ENCODE data around the gene VSIG10L.

Gene VSIG10L

GRCh38 chr19:51387924-51388389, 46.0 kb upstream of the VSIG10L start, which contains the start of gene LIM2:
Gene LIM2, minus strand, starts transcription at chr19:51387974. Its CDS starts 531 bp downstream, at chr19:51387443.
- no peaks in the 10 kb centered on the region for H3F3A ChIP-seq (ENCODE audit: insufficient read depth, low read length)
- no peaks in the 10 kb centered on the region for H3K79me2 ChIP-seq (ENCODE audit: insufficient read depth, low read length)
- H3K4me1 ChIP-seq (ENCODE audit: insufficient read depth, low read length, severe bottlenecking) = peaks cover 20% of the 10 kb centered on the region
- H4K20me1 ChIP-seq (ENCODE audit: insufficient read depth, low read length) = no peaks in the 10 kb centered on the region
- peaks cover 6% of the 10 kb centered on the region; the same call in 1 of the 2 replicates for H3K27me3 ChIP-seq (ENCODE audit: insufficient read depth, low read length)
- no peak within 1 kb of the TSS for H3K27ac ChIP-seq (ENCODE audit: low read depth, low read length, poor library complexity, severe bottlenecking)
- H3K4me3 ChIP-seq (ENCODE audit: low read depth, low read length, poor library complexity, severe bottlenecking) = no peak within 1 kb of the TSS
- H3K36me3 ChIP-seq (ENCODE audit: insufficient read depth, low read length) = no peaks in the 10 kb centered on the region
- no peaks in the 10 kb centered on the region for H3K9me2 ChIP-seq (ENCODE audit: low read depth, low read length)
- H3K4me2 ChIP-seq (ENCODE audit: low read length) = no peak within 1 kb of the TSS
- no peak within 1 kb of the TSS for H3K9ac ChIP-seq (ENCODE audit: low read length)
- no peaks in the 10 kb centered on the region for H3K9me3 ChIP-seq (ENCODE audit: low read length)
- no peak within 1 kb of the TSS for H2AFZ ChIP-seq (ENCODE audit: low read length)
- no peak for TF ChIP-seq CTCF (IDR thresholded peaks at IDR 0.05; ENCODE audit: low read length)
- TF ChIP-seq EZH2 (IDR thresholded peaks at IDR 0.05; ENCODE audit: borderline replicate concordance, low read length) = no peak

- Histone ChIP-seq H3K4me3 (ENCODE audit: low read depth, low read length, poor library complexity, severe bottlenecking) (no peak overlapping the region), H3K4me2 (ENCODE audit: low read length) (no peak overlapping the region), H4K20me1 (ENCODE audit: insufficient read depth, low read length) (no peaks in the 10 kb centered on the region), H3K27ac (ENCODE audit: low read depth, low read length, poor library complexity, severe bottlenecking) (no peak overlapping the region), H3K9ac (ENCODE audit: low read length) (no peak overlapping the region), H3K36me3 (ENCODE audit: insufficient read depth, low read length) (no peaks in the 10 kb centered on the region), H3K9me3 (ENCODE audit: low read length) (no peaks in the 10 kb centered on the region), H3K27me3 (ENCODE audit: insufficient read depth, low read length) (peaks cover 6% of the 10 kb centered on the region; the same call in 1 of the 2 replicates), H3K9me2 (ENCODE audit: low read depth, low read length) (no peaks in the 10 kb centered on the region), H3F3A (ENCODE audit: insufficient read depth, low read length) (no peaks in the 10 kb centered on the region), H2AFZ (ENCODE audit: low read length) (no peak overlapping the region), H3K4me1 (ENCODE audit: insufficient read depth, low read length, severe bottlenecking) (peaks cover 20% of the 10 kb centered on the region), H3K79me2 (ENCODE audit: insufficient read depth, low read length) (no peaks in the 10 kb centered on the region)
- TF ChIP-seq EZH2 (IDR thresholded peaks at IDR 0.05; ENCODE audit: borderline replicate concordance, low read length) (no peak), CTCF (IDR thresholded peaks at IDR 0.05; ENCODE audit: low read length) (no peak)
Measured at GRCh38 chr19:51386882-51387520, 45.1 kb upstream of the VSIG10L start.

GRCh38 chr19:51382004-51382403, 40.1 kb upstream of the VSIG10L start:
- Histone ChIP-seq H3F3A (ENCODE audit: insufficient read depth, low read length) (no peaks in the 10 kb centered on the region), H3K9me2 (ENCODE audit: low read depth, low read length) (no peaks in the 10 kb centered on the region), H3K4me3 (ENCODE audit: low read depth, low read length, poor library complexity, severe bottlenecking) (no peak overlapping the region), H3K27me3 (ENCODE audit: insufficient read depth, low read length) (peaks cover 12% of the 10 kb centered on the region; the same call in 1 of the 2 replicates), H3K9ac (ENCODE audit: low read length) (no peak overlapping the region), H3K79me2 (ENCODE audit: insufficient read depth, low read length) (no peaks in the 10 kb centered on the region), H3K4me1 (ENCODE audit: insufficient read depth, low read length, severe bottlenecking) (no peaks in the 10 kb centered on the region), H3K4me2 (ENCODE audit: low read length) (no peak overlapping the region), H3K36me3 (ENCODE audit: insufficient read depth, low read length) (no peaks in the 10 kb centered on the region; the same call in 1 of the 2 replicates), H3K27ac (ENCODE audit: low read depth, low read length, poor library complexity, severe bottlenecking) (no peak overlapping the region), H2AFZ (ENCODE audit: low read length) (no peak overlapping the region), H4K20me1 (ENCODE audit: insufficient read depth, low read length) (no peaks in the 10 kb centered on the region), H3K9me3 (ENCODE audit: low read length) (no peaks in the 10 kb centered on the region)
- TF ChIP-seq CTCF (IDR thresholded peaks at IDR 0.05; ENCODE audit: low read length) (no peak), EZH2 (IDR thresholded peaks at IDR 0.05; ENCODE audit: borderline replicate concordance, low read length) (no peak)

Measured in OCI-LY1 (cell line).